NCI-H748 (cell line): ENCODE results near the gene MARK3.
A peak's percentile ranks its signal among the peaks of the same experiment; 100 is the strongest.
"Not testable (repeated sequence)": the region's sequence is repeated elsewhere in the genome, so short reads cannot be mapped to it uniquely, and the experiment has no call there.

Experiments
- DNase-seq: peaks from one replicate; lab custom pipeline; 2025; ENCODE audit not compliant: unreplicated experiment; lab: John Stamatoyannopoulos, UW

Gene MARK3

DNA sequence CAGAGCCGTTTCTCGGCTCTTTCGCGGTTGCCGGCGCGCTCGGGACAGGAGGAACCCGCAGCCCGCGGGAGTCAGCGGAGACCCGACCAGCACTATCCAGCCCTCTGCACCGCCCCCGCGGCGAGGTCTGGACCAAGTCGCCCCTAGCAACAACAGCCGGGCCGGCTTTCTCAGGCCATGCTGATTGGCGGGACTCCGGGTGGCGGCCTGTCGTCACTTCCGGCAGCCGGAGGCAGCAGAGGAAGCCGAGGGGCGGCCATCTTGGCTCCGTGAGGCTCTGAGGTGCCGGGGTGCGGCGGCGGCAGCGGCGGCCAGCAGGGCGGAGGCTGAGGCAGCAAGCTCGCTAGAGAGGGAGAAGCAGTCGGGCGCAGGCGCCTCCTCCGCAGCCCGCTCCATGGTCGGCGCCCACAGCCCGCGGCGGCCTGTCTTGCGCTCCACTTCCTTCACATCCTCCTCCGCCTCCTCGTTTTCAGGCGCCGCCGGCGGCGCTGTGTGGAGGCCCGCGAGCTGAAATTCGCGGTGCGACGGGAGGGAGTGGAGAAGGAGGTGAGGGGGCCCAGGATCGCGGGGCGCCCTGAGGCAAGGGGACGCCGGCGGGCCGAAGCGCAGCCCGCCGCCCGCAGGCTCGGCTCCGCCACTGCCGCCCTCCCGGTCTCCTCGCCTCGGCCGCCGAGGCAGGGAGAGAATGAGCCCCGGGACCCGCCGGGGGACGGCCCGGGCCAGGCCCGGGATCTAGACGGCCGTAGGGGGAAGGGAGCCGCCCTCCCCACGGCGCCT, at the start of gene MARK3:
MARK3 (plus strand) TSS at position 264 of the 777 bp plus-strand sequence. CDS start 615 bp downstream, outside the sequence.
- DNase-seq: peak; percentile 99

DNA sequence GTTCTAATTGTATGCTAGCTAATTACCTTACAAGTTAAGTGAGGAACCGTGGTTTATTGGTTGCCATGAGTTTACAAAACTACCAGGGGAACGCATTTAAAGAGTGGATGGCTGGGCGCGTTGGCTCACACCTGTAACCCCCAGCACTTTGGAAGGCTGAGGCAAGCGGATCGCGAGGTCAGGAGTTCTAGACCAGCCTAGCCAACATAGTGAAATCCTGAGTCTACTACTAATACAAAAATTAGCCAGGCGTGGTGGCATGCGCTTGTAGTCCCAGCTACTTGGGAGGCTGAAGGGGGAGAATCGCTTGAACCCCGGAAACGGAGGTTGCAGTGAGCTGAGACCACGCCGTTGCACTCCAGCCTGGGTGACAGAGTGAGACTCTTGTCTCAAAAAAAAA, 49.0 kb upstream of the MARK3 start:
- no peak for DNase-seq

DNA sequence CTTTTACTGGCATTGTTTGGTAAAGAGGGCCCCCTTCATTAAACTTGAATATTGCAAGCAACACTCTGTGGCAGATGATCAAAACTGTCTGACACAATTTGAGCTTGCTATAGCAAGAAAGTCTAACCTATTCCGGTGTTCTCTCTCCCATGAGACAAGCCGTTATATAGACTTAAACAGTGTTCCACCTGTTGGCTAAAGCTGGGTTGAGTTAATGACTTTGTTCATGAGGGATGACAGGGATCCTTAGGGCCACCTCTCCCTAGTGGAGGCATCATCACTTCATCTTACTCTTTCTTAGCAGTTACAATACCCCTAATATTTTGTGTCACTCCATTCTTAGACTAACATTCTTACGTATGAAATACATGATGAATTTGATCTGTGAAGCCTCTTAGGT, 47.4 kb upstream of the MARK3 start:
- DNase-seq: no peak

DNA sequence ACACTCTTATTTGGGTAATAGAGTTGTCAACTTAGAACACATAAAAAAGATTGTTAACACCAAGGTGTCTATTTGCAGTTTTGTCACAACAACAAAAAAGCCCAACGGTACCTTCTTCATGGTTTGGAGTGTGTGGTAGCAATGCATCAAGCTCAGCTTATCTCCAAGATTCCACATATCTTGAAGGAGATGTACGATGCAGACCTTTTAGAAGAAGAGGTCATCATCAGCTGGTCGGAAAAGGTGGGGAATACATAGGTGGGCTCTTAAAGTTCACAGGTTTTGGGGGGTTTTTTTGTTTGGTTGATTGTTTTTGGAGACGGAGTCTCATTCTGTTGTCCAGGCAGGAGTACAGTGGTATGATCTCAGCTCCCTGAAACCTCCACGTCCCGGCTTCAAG, 45.7 kb upstream of the MARK3 start:
- DNase-seq: no peak

DNA sequence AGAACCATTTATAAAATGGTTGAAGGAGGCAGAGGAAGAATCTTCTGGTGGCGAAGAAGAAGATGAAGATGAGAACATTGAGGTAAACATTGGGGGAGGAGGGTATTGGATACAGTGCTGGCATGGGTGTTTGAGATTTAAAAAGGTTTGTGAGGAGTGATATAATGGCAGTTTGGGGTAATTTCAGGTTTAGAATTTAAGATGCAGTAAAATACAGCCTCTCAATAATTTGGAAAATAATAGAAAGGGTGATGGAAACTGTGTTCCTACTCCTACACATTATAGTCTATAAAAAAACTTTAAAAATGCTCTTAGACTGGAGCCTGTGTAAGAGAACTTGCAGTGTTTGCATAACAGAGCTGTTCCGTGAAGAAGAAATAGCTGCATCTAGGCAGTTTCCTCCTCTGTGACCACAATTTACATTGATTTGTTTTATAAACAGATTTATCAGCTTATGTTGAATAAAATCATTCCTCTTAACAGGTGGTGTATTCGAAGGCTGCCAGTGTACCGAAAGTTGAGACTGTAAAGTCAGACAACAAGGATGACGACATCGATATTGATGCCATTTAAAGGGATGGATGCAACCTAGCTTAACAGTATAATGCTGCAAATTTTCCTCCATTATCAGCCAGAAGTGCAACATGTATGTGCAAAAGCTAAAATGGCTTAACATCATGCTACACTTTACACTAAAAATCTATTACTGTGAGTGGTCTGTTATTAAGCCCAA, 44.6 kb upstream of the MARK3 start:
- DNase-seq: no peak

DNA sequence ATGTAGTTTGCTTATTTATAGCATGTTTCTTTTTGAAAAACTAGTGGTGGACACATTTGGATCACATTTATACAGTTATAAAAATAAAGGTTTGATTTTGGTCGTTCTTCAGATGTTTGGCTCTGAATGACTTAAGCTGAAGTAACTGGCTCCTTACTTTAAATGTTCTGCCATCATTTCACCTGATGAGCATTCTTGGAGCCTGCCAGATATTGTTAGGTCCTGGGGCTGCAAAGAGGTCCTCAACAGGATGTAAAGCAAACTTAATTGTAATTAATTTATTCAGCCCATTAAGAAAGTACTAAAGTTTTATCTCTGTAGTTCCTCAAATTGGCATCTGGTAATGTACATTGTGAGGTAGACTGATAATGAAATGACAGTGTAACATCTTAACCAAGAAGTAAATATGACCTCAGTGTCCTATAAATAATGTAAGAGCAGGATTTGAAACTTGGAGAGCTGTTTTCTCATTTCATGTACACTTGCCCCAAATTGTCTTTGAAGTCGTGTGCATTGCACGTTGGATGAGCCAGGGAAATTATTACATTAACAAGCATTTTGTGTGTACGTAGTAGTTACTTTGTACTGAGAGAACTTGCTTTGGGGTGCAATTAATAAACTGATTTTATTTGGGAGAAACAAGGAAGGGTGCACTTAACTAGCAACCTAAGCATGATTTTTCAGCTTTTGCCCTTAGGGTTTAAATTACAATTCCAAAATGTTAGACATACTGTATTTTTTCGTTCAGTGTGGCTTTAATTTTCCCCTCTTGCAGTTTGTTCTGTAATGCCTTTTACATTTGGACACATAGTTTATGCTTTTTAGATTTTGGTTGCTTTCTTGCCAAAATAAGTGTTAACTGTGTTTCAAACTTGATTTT, 43.7 kb upstream of the MARK3 start:
- DNase-seq: no peak

DNA sequence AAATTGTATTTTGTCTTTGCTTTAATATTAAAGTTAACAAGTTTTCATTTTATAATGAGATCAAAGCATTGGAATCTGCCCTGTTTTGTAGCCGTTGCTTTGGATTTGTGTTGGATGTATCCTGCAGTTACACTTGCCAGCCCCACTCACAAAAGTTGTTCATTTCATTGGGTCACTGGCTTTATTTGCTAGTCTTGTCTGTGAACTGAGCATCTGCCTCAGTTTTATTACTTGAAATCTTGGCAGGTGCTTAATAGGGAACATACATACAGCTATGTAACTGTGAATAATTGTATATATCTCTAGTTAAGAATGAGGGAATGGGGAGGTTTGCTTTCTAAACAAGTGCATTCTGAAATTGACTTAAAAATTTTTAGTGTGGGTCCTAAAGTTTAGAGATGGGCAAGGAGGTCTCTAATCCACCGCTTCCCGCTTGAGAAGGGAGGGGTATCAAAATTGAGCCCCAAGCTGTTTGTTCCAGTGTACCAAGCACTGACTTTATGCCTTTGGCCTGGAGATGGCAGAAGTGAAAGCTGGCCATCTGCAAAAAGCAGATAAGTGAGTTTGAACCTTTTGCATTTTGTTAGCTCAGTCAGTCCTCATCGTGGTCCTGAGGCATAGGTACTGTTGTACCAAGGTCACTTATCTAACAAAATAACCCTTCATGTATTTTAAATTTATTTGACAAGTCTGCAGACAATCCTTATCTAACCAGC, 41.9 kb upstream of the MARK3 start:
- DNase-seq: no peak

DNA sequence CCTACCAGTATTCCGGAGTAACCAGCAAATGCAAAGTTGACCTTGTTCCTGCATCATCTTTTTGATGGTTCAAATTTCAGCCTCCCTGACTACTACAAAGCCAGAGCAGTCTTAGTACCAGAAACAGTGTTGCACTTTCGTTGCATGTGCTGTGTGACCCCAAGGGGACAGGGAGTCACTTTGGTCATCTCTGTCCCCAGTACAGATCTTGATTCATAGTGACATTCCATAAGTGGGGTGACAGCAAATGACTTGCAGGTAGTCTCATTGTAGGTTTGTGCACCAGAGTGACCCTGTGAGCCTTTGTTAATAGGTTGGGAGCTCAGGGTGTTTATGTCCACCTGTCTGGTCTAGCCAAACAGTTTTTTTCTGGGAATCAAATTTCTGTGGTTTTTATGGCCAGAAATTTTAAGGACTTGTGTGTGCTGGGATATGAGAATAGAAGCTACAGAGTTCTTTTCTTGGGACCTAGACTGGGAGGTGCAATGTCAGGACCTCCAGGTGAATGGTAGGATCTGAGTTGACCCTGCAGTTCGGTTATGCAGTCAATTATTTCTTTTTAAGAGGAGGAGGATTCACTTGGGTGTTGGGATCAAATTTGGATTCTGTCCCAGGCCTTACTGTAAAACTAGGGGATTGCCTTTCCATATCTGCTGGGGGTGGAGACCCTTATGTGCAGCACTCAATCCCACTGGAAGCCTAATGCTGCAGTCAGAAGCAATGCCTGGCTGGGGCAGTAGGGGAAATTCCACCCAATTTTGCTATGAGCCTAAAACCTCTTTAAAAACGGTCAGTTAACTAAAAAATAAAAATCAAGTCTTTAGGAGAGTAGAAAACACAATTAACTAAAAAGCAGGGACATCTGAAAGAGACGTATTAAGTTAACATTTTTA, 41.1 kb upstream of the MARK3 start:
- DNase-seq: no peak

DNA sequence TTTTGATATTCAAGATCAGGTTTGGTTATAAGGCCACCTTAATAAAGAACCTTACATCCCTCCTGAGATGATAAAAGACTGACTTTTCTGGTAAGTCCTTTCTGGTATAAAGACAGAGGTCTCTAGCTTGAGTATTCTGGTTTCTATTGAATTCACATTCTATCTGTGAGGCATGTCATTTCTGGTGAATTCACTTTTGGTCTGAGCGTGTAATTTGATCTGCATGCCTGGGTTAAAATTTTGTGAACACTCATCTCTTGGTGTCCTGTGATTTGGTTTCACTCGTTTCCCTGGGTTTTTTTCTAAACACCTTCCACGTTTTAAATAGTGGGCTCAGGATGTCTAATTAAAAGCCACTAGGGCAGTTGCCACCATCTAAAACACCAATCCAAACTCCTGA, 38.9 kb upstream of the MARK3 start:
- no peak for DNase-seq

DNA sequence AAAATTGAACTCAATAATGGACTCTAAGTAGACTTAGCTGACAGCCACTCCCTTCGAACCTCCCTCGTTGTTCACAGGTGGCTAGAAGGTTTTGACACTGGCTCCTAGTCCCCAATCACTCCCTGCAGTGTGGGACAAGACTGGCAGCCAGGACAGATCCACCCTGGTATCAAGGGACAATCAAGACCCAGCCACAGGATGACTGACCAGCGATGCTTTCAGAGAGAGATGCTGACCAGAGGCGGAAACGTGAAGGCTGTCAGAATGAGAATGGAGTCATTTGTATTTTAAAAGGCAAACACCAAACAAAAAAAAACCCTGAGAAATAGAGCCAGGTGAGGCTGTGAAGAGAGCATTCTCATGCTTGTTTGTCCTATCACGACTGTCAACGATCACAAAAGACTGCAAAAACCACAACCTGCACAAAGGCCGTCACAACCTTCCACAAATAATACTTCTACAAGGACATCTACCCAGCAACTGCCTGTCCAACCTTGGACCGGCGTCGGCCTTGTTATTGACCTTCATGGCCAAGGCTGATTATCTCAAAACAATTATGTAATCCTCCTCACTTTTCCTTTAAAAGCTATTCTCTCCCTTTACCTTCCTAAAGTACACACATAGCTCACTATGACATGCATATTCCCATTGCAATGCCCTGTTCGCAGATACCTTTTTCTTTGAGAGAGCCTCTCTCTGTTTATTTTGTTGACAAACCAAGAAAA, 38.0 kb upstream of the MARK3 start:
- no peak for DNase-seq

DNA sequence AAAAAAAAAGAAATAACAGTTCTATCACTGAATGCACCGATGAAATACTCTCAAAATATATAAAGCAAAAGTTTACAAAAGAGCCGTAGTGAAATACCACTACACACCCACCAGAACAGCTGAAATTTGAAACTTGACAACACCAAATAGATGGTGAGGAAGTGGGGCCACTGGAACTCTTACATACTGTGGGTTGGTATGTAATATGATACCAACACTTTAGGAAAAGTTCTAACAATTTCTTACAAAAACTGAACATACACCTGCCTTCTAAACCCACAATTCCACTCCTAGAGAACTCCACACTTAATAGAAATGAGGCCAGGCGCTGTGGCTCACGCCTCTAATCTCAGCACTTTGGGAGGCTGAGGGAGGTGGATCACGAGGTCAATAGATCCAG, 37.1 kb upstream of the MARK3 start:
- DNase-seq: no peak

DNA sequence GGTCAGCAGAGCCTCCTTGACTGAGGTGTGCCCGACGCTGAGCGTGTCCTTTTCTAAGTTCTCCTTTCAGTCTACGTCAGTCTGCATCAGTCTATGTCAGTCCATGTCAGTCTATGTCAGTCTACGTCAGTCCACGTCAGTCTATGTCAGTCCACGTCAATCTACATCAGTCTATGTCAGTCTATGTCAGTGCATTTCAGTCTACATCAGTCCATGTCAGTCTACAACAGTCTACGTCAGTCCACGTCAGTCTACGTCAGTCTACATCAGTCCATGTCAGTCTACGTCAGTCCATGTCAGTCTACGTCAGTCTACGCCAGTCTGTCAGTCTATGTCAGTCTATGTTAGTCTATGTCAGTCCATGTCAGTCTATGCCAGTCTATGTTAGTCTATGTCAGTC, 35.2 kb upstream of the MARK3 start:
- DNase-seq: no peak

DNA sequence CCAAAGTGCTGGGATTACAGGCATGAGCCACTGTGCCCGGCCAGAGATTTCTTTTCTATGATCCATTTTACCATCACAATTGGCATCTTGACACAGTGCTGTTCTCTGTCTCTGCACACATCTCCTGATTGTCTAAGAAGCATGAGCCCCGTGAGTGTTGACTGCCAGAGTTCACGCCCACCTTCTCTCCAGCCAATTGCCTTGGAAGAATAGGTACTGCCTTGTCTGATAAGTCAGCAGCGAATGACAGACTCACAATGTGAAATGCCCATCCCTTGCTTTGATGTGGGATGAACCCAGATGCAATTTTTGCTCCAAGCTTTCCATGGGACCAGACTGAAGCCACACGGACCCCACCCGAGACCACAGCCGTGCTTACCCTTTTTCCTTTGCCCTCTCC, 31.9 kb upstream of the MARK3 start:
- no peak for DNase-seq

DNA sequence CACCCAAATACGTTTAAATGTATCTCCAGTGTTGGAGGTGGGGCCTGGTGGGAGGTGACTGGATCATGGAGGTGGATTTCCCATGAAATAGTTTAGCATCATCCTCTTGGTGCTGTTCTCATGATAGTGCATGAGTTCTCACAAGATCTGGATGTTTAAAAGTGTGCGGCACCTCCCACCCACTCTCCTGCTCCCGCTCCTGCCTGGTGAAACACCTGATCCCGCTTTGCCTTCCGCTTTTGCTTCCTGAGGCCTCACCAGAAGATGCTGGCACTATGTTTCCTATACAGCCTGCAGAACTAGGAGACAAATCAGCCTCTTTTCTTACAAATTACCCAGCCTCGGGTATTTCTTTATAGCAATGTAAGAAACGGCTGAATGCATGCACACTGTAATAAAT, 31.1 kb upstream of the MARK3 start:
- no peak for DNase-seq

DNA sequence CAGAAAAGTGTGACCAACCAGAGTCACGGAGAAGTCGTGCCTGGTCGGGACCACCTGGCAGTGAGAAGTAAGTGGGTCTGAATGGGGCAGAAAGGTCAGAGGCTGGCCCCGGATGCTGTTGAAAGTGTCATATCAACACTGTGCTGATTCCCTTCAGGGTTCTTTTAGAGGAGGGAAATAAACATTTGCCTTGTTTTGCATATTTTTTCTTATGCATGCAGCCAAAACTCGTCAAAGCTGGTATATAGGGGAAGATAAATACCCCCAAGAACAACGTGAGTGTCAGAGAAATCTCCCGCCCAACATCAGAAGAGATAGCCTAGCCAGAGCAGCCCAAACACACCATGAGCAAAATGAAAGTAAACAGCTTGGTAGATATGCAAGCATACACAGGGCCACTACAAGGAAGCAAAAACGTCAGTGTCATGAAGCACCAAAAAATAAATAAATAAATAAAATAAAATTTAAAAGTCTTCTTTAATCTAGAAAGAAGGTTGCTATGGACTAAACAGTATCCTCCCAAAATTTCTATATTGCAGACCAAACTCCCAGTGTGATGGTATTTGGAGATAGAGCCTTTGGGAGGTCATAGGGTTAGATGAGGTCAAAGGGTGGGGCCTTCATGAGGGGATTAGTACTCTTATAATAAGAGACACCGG, 29.1 kb upstream of the MARK3 start:
- no peak for DNase-seq

DNA sequence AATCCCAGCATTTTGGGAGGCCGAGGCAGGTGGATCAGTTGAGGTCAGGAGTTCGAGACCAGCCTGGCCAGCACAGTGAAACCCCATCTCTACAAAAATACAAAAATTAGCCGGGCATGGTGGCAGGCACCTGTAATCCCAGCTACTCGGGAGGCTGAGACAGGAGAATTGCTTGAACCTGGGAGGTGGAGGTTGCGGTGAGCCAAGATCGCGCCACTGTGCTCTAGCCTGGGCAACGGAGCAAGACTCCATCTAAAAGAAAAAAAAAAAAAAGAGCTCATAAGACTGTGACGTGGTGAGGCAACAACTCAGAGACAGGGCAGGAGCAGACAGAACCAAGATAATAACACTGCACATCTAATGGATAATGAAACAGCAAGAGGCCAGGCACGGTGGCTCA, 27.7 kb upstream of the MARK3 start:
- DNase-seq: not testable (repeated sequence)

DNA sequence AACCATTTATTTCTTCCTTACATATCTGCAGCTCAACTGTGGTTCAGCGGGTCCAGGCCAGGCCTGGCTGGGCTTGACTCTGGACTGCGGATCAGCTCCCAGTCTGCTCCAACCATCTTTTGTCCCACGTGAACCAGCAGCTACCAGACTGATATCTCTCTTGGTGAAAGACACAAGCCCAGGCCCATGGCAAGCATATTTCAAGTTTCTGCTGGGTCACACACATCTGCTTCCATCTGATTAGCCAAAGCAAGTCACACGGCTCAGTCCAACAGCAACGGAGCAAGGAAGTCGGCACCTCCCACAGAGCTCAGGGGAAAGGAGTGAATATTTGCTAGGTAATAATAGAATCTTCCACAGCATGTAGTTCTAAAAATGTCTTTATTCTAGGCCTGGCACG, 24.7 kb upstream of the MARK3 start:
- DNase-seq: no peak

DNA sequence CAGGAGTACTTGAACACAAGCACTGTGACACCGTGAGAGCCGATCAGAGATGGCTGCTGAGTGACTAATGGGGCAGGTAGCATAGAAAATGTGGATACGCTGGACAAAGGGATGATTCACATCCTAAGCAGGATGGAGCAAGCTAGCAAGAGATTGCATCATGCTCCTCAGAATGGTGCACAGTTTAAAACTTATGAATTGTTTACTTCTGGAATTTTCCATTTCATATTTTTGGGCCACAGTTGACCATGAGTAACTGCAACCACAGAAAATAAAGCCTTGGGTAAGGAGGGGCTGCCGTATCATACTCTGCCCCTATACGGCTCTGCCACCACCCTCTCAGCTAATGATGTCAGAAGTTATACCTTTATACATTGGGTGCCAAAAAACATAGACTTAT, 23.3 kb upstream of the MARK3 start:
- DNase-seq: no peak

DNA sequence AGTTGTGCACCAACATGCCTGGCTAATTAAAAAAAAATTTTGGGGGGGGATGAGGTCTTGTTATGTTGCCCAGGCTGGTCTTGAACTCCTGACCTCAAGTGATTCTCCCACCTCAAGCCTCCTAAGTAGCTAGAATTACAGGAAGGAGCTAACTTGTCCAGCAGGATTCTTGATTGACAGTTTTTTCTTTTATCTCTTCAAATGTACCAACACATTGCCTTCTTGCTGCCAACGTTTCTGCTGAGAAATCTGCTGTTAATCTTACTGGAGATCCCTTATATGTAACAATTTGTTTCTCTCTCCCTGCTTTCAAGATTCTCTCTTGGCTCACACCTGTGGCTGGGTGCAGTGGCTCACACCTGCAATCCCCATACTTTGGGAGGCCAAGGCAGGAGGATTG, 22.4 kb upstream of the MARK3 start:
- DNase-seq: peak; percentile 21
